ENCODE data around the gene PHKA2. TPM values are rescaled to one million over a fixed set of nuclear protein-coding genes. Genes with fewer than 3 reads are reported as not detected.

PHKA2 gene
- total RNA-seq, 1 donor from 2014 or later = 41.2 TPM

- DNase-seq = no peak
- H3K4me1 ChIP-seq = peaks cover 25% of the 10 kb centered on the region
- H3K27me3 ChIP-seq (ENCODE audit: low read depth) = no peaks in the 10 kb centered on the region
- intact Hi-C loops (cut with micrococcal nuclease) = no loop called here
- TF ChIP-seq, protein P1, sequence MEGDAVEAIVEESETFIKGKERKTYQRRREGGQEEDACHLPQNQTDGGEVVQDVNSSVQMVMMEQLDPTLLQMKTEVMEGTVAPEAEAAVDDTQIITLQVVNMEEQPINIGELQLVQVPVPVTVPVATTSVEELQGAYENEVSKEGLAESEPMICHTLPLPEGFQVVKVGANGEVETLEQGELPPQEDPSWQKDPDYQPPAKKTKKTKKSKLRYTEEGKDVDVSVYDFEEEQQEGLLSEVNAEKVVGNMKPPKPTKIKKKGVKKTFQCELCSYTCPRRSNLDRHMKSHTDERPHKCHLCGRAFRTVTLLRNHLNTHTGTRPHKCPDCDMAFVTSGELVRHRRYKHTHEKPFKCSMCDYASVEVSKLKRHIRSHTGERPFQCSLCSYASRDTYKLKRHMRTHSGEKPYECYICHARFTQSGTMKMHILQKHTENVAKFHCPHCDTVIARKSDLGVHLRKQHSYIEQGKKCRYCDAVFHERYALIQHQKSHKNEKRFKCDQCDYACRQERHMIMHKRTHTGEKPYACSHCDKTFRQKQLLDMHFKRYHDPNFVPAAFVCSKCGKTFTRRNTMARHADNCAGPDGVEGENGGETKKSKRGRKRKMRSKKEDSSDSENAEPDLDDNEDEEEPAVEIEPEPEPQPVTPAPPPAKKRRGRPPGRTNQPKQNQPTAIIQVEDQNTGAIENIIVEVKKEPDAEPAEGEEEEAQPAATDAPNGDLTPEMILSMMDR (IDR thresholded peaks at IDR 0.05; ENCODE audit: borderline replicate concordance) = no peak
- no peaks in the 10 kb centered on the region for H3K9me3 ChIP-seq (replicated peaks)
- peak overlapping the region; percentile 86 for H3K27ac ChIP-seq (replicated peaks)
- H3K4me3 ChIP-seq = no peak overlapping the region
- H3K36me3 ChIP-seq = peaks cover 4% of the 10 kb centered on the region
Measured at GRCh38 chrX:18896680-18897544, 87.0 kb downstream of the PHKA2 start.

DNA sequence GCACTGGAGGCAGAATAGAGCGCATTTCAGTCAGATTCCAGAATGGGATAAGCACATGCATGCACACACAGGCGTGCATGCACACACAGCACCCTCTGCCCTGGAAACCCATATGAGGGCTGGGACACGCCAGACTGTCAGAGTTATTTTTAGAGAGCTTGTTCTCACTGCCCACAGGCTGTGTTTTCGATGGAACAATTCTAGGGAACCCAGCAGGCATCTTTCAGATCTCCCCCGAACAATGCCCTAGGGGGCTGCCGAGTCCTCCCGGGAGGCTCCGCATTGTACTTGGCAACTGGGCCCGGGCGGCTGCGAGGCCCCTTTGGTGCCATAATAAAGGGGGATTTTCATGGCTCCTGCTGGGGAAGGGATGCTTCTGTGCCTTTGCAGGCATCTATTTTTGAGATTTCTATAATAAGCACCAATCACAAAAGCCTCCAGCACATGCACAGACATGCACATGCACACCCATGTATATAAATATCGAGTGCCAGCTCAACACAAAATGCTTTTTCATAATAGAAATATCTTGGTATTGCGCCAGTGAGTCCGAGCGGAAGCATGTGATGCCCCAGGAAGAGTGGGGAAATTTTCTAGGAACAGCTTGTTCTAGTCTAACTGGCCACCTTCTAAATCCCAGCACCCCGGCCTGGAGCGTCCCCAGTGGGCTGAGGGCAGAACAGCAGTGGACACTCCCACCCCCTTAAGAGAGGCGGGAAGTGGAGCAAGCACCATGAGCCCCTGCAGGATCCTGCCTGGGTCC, 88.5 kb downstream of the PHKA2 start:
- peaks cover 25% of the 10 kb centered on the region for H3K4me1 ChIP-seq
- H3K36me3 ChIP-seq = peaks cover 4% of the 10 kb centered on the region
- DNase-seq = peak; percentile 50
- intact Hi-C loops (cut with micrococcal nuclease) = no loop called here
- no peaks in the 10 kb centered on the region for H3K9me3 ChIP-seq (replicated peaks)
- H3K4me3 ChIP-seq = peak overlapping the region; percentile 29
- H3K27me3 ChIP-seq (ENCODE audit: low read depth) = no peaks in the 10 kb centered on the region
- TF ChIP-seq, protein P1 (IDR thresholded peaks at IDR 0.05; ENCODE audit: borderline replicate concordance) = peak; percentile 66
- peak overlapping the region; percentile 86 for H3K27ac ChIP-seq (replicated peaks)

DNA sequence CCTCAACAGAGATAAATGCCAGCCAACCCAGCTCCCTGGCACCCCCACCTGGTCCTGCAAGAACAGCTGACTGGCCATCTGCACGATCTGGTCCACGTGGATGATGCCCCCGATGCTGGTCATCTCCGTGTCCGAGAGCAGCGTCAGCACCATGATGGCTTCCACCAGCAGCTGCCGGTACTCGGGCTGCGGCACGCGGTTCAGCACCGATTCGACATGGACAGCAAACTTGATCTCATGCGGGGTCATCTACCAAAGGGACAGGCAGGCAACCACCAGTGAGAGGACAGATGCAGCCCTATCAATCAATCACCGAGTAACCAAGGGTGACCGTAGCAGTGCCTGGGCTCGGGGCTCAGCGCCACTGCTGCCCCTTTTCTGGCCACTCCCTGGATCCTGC, 89.8 kb downstream of the PHKA2 start:
- Histone ChIP-seq H3K27ac (replicated peaks) (peak overlapping the region; percentile 86), H3K4me3 (no peak overlapping the region), H3K27me3 (ENCODE audit: low read depth) (no peaks in the 10 kb centered on the region), H3K36me3 (peaks cover 4% of the 10 kb centered on the region), H3K4me1 (peaks cover 25% of the 10 kb centered on the region), H3K9me3 (replicated peaks) (no peaks in the 10 kb centered on the region)
- DNase-seq = no peak
- intact Hi-C loops (cut with micrococcal nuclease) = no loop called here
- TF ChIP-seq, protein P1 (IDR thresholded peaks at IDR 0.05; ENCODE audit: borderline replicate concordance) = no peak

DNA sequence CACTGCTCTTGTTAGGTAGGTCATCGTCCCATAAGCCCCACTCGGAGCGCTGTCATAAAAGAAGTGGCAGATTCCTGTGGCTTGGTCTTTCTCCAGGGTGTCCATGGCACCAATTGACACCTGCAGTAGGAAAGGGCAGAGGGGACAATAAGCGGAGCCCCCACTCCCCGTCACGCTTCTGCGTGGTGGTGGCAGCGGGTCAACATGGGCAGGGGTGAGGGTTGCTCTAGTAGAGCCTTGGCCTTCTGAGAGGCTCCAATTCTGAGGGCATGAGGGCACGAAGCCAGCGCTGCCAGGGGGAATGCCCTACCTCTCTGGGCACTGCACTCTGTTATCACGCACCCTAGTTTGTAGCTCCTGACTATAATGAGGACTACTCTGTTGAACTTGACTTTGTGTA, 90.4 kb downstream of the PHKA2 start:
- H3K27ac ChIP-seq (replicated peaks) = no peak overlapping the region
- H3K36me3 ChIP-seq = peaks cover 4% of the 10 kb centered on the region
- H3K4me3 ChIP-seq = no peak overlapping the region
- DNase-seq = no peak
- peaks cover 25% of the 10 kb centered on the region for H3K4me1 ChIP-seq
- intact Hi-C loops (cut with micrococcal nuclease) = no loop called here
- TF ChIP-seq, protein P1 (IDR thresholded peaks at IDR 0.05; ENCODE audit: borderline replicate concordance) = no peak
- H3K9me3 ChIP-seq (replicated peaks) = no peaks in the 10 kb centered on the region
- no peaks in the 10 kb centered on the region for H3K27me3 ChIP-seq (ENCODE audit: low read depth)

DNA sequence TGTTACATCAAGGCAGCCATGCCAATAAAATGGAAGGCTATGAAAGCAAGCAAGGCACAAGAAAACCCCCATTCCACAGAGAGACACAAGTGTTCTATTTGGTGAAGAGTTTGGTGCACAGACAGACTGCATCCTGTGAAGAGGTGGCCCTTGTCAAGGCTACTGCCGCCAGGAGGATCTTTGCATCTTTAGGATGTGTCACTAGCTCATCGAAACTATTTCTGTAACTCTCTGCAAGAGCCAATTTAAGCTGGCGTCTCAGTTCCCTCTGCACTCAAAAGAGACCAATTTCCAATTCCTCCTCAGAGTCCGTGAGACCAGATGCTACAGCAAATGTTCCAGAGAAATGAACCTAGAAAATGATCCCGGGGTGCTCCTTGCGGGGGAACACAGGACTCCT, 91.0 kb downstream of the PHKA2 start:
- Histone ChIP-seq H3K9me3 (replicated peaks) (no peaks in the 10 kb centered on the region), H3K27ac (replicated peaks) (no peak overlapping the region), H3K36me3 (peaks cover 4% of the 10 kb centered on the region), H3K4me1 (peaks cover 30% of the 10 kb centered on the region), H3K27me3 (ENCODE audit: low read depth) (no peaks in the 10 kb centered on the region), H3K4me3 (no peak overlapping the region)
- intact Hi-C loops (cut with micrococcal nuclease) = no loop called here
- TF ChIP-seq, protein P1 (IDR thresholded peaks at IDR 0.05; ENCODE audit: borderline replicate concordance) = no peak
- DNase-seq = no peak
